MG63 (cell line): ENCODE data around the gene ZFAND5. TPM values are rescaled to one million over a fixed set of nuclear protein-coding genes. Genes with fewer than 3 reads are reported as not detected.

ENCODE experiments used
- DNase-seq: peaks from one replicate; pipeline ENCODE4 v3.0.0-alpha.2; 2020
- H3K27me3 ChIP-seq: fragments of 250-450 bp; sonication (Bioruptor Pico); 2 replicates; pipeline ENCODE4 v1.5.1; 2020; ENCODE audit warnings: mild to moderate bottlenecking, moderate library complexity
- H3K36me3 ChIP-seq: fragments of 250-450 bp; sonication (Bioruptor Pico); 2 replicates; pipeline ENCODE4 v1.5.1; 2020; ENCODE audit warnings: mild to moderate bottlenecking, moderate library complexity
- H3K4me3 ChIP-seq: fragments of 250-450 bp; sonication (Bioruptor Pico); 2 replicates; pipeline ENCODE4 v1.5.1; 2020; ENCODE audit warnings: mild to moderate bottlenecking, moderate library complexity
- H3K9me3 ChIP-seq: fragments of 250-450 bp; sonication (Bioruptor Pico); 2 replicates; pipeline ENCODE4 v1.5.1; 2020; ENCODE audit warnings: mild to moderate bottlenecking, moderate library complexity
- total RNA-seq: library from RNA; depleted of rRNA; stranded (reverse); fragments of >200 nt; shearing (Covaris generic); gene quantifications from 2 replicates; pipeline ENCODE4 v1.2.3, GENCODE V29; 2014; ENCODE audit warnings: low replicate concordance

ZFAND5 gene
- total RNA-seq, 1 experiment from 2014 or later, result 79.3 TPM

DNA sequence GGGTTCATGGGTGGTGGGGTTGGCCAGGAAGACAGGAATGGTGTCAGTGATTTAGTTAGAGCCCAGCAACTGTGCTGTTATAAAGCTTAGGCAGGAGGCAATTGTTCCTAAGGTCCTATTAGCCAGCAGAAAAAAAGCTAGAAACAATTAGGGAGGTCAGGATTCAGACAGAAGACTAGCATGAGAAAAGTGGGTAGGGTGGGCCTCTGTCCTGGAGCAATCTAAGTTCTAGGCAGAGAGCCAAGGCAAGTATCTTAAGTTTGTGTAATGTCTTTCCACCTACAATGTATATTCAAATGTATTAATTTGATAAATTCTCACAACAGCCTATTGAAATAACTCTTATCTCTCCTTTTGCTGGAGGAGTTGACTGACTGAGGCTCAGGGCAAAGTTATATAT lies 6.1 kb upstream of the ZFAND5 start:
- no peak for DNase-seq
- no peaks in the 10 kb centered on the region for H3K9me3 ChIP-seq
- H3K27me3 ChIP-seq, result no peaks in the 10 kb centered on the region
- no peak overlapping the region for H3K4me3 ChIP-seq
- H3K36me3 ChIP-seq, result no peaks in the 10 kb centered on the region

- Histone ChIP-seq H3K36me3 (peaks cover 28% of the 10 kb centered on the region), H3K9me3 (no peaks in the 10 kb centered on the region), H3K4me3 (peak overlapping the region; percentile 65), H3K27me3 (no peaks in the 10 kb centered on the region)
- DNase-seq, result peak; percentile 75
Measured at GRCh38 chr9:72365525-72366256, 683 bp upstream of the ZFAND5 start.

GRCh38 chr9:72363908-72364678 lies 915 bp downstream of the ZFAND5 start:
- peak; percentile 55 for DNase-seq
- H3K4me3 ChIP-seq, result peak overlapping the region; percentile 65
- peaks cover 44% of the 10 kb centered on the region for H3K36me3 ChIP-seq
- H3K9me3 ChIP-seq, result no peaks in the 10 kb centered on the region
- H3K27me3 ChIP-seq, result no peaks in the 10 kb centered on the region

DNA sequence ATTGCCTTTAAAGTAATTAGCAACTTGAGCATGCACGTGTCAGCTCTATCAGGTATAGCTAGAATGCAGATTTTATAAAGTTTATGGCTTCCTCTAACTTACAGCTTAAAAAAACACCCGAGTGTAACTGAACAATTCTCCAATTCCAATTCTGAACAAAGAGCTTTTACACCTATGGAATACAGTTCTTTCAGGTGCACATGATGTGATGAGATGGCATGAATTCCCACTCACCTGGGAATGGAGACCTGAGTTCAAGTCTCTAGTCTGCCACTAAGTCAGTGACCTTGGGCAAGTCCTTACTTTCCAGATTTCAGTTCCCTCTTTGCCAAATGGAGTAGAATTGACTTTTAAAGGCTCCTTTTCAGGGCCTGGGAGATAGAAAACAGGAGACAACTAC lies 1.8 kb downstream of the ZFAND5 start:
- Histone ChIP-seq H3K9me3 (no peaks in the 10 kb centered on the region), H3K27me3 (no peaks in the 10 kb centered on the region), H3K4me3 (peak overlapping the region; percentile 65), H3K36me3 (peaks cover 52% of the 10 kb centered on the region)
- no peak for DNase-seq

- no peaks in the 10 kb centered on the region for H3K27me3 ChIP-seq
- H3K36me3 ChIP-seq, result peaks cover 57% of the 10 kb centered on the region
- no peaks in the 10 kb centered on the region for H3K9me3 ChIP-seq
- peak overlapping the region; percentile 65 for H3K4me3 ChIP-seq
- peak; percentile 22 for DNase-seq
Measured at GRCh38 chr9:72362680-72363139, 2.3 kb downstream of the ZFAND5 start.

GRCh38 chr9:72362118-72362531 lies 2.9 kb downstream of the ZFAND5 start:
- no peak for DNase-seq
- Histone ChIP-seq H3K4me3 (peak overlapping the region; percentile 65), H3K9me3 (no peaks in the 10 kb centered on the region), H3K27me3 (no peaks in the 10 kb centered on the region), H3K36me3 (peaks cover 63% of the 10 kb centered on the region)

DNA sequence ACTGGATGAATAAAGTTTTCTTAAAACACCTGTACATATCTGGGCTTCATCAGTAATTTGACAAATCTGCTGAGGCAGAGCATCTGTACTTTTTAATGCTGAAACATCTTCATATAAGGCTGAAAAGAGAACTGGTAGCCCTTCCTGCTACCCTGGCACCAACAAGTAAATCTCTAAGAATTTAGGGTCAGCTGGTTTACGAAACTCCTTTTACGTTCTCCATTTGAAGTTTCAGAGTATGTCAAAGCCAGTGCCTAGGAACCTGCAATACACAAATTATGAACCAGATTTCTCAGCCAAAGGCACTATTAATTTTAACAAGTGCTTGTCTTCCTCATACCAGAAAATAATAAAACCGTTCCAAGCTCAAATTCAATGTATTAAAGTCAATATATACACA lies 3.8 kb downstream of the ZFAND5 start:
- H3K9me3 ChIP-seq, result no peaks in the 10 kb centered on the region
- no peaks in the 10 kb centered on the region for H3K27me3 ChIP-seq
- H3K4me3 ChIP-seq, result peak overlapping the region; percentile 65
- H3K36me3 ChIP-seq, result peaks cover 71% of the 10 kb centered on the region
- DNase-seq, result no peak

GRCh38 chr9:72360324-72360723 lies 4.7 kb downstream of the ZFAND5 start:
- Histone ChIP-seq H3K27me3 (no peaks in the 10 kb centered on the region), H3K4me3 (no peak overlapping the region), H3K9me3 (no peaks in the 10 kb centered on the region), H3K36me3 (peaks cover 80% of the 10 kb centered on the region)
- DNase-seq, result no peak

DNA sequence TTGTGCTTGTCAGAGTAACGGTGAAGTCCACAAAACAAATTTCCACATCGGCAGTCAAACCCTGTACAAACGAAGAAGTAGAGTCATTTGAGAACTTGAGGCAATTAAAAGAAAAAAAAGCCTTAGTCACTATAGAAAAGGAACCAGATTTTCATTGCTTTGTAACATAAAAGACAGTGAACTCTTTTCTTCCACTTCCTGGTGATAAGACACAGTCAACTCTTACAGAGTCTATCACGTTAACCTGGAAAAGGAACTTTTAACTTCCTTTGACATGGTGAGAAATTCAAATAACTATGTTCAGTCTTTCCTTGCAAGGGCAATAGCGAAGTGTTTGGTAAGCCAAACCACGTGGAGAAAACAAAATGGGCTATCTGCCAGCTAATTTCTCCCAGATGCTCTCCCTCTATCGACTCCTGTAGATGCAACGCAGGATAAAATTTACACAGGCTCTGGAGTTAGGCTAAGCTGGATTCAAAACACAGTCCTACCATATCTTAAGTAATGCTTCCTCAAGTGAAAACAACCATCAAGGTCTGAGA lies 8.9 kb downstream of the ZFAND5 start:
- Histone ChIP-seq H3K4me3 (no peak overlapping the region), H3K9me3 (no peaks in the 10 kb centered on the region), H3K36me3 (peaks cover 76% of the 10 kb centered on the region), H3K27me3 (no peaks in the 10 kb centered on the region)
- no peak for DNase-seq

DNA sequence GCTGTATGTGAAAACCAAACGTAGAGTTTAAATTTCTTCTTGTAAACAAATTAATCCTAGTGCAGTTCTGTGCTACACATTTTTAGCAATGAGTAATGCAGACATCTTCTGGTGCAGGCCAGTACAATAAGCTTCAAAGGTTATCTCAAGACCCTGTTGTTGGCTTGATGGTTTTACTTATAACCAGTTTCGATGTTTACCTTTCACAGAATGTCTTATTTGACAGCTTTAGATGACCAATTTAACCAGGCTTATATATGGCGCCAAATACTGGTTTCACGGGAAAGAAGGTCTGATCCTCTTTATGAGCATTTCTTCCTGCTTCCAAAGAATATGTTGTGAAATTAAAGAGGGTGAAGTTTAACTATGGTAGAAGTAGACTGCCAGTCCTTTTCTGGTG lies 9.9 kb downstream of the ZFAND5 start:
- Histone ChIP-seq H3K9me3 (no peaks in the 10 kb centered on the region), H3K36me3 (peaks cover 66% of the 10 kb centered on the region), H3K4me3 (no peak overlapping the region), H3K27me3 (no peaks in the 10 kb centered on the region)
- DNase-seq, result no peak

GRCh38 chr9:72354704-72355103 lies 10.3 kb downstream of the ZFAND5 start:
- Histone ChIP-seq H3K27me3 (no peaks in the 10 kb centered on the region), H3K9me3 (no peaks in the 10 kb centered on the region), H3K4me3 (no peak overlapping the region), H3K36me3 (peaks cover 62% of the 10 kb centered on the region)
- DNase-seq, result no peak

DNA sequence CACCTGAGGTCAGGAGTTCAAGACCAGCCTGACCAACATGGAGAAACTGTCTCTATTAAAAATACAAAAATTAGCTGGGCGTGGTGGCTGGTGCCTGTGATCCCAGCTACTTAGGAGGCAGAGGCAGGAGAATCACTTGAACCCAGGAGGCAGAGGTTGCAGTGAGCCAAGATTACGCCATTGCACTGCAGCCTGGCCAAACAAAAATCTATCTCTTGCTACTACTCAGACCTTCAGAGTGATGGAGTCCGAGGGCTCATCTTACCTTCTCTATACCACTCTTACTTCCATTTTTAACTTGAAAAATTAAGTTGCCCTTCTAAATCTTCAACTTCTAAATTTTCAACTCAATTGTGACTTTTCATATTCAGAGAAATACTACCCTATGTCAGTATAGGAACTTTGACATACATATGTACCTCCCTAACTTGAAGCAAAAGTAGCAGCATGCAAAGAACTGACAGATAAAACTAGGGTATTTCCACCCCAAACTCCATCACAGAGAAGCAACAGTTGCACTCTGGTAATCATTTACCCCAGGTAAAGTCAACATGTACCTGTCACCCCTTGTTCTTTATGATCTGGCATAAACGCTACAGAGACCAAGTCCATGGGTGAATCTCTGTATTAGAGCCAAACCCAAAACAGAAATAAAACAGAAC lies 11.4 kb downstream of the ZFAND5 start:
- no peaks in the 10 kb centered on the region for H3K9me3 ChIP-seq
- H3K27me3 ChIP-seq, result no peaks in the 10 kb centered on the region
- peaks cover 51% of the 10 kb centered on the region for H3K36me3 ChIP-seq
- no peak for DNase-seq
- no peak overlapping the region for H3K4me3 ChIP-seq

- Histone ChIP-seq H3K27me3 (no peaks in the 10 kb centered on the region), H3K4me3 (no peak overlapping the region), H3K9me3 (no peaks in the 10 kb centered on the region), H3K36me3 (peaks cover 44% of the 10 kb centered on the region)
- no peak for DNase-seq
Measured at GRCh38 chr9:72352911-72353388, 12.1 kb downstream of the ZFAND5 start.

DNA sequence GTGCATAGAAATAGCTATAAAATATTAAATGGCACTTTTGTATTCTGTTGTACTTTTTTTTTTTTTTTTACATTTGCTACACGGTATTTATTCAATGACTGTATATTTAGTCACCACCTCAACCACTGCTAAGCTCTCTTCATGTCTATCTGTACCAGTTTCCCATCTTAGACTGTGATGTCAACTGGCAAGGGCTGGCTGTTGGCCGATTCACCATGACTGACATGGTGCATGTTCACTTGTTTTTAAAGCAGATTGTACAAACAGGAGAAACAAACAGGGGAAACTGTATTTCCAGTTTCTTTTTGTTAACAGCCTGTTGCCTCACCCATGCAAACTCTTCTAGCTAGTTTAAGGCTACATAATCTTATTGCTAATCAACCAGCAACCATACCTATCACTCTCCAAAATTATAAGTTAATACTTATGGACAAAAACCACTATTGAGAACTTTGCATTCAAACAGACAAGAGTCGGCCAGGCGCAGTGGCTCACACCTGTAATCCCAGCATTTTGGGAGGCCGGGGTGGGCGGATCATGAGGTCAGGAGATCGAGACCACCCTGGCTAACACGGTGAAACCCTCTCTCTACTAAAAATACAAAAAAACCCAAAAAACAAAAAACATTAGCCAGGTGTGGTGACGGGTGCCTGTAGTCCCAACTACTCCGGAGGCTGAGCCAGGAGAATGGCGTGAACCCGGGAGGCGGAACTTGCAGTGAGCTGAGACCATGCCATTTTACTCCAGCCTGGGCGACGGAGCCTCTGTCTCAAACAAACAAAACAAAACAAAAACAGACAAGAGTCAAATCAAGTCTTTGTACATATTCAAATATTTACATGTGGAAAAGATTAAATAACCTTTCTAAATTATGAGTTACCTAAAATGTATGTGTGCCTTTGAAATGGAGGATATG lies 13.2 kb downstream of the ZFAND5 start:
- no peak overlapping the region for H3K4me3 ChIP-seq
- peak; percentile 80 for DNase-seq
- no peaks in the 10 kb centered on the region for H3K9me3 ChIP-seq
- H3K27me3 ChIP-seq, result no peaks in the 10 kb centered on the region
- H3K36me3 ChIP-seq, result peaks cover 33% of the 10 kb centered on the region

DNA sequence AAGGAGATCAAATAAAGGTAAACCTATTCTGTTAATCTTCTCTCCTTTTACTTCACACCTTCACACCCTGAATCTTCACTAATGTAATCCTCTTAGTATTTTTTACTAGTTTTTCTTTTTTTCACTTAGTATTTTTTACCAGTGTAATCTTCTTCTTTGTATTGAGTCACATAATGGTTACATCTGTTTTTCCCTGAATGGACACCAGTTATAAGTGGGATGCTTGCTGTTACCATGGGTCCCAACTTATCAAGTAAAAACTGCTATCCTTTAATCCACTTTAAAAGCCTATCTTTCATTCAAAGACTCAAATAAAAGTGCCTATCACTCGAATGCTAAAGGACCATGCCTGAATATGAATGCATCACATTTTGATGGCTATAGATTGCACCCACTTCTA lies 15.1 kb downstream of the ZFAND5 start:
- no peaks in the 10 kb centered on the region for H3K9me3 ChIP-seq
- H3K27me3 ChIP-seq, result no peaks in the 10 kb centered on the region
- H3K4me3 ChIP-seq, result no peak overlapping the region
- no peak for DNase-seq
- peaks cover 16% of the 10 kb centered on the region for H3K36me3 ChIP-seq

DNA sequence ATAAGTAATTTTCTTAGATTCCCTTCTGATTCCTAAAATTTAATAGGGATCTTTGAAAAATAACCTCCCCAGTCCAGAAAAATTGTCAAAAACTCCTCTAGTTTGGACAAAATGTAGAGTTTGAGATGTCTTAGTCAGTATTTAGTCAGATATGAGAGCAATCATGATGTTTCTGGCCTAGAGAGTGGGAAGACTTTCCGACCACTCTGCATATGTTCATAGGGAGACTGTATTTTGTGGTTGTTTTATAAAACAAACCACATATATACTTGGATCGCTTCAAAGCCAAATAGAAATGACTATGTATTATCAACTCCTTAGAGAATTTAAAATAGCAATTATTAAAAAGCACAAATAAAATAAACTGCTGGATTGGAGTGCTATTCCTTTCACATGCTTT lies 15.8 kb downstream of the ZFAND5 start:
- peaks cover 9% of the 10 kb centered on the region for H3K36me3 ChIP-seq
- H3K27me3 ChIP-seq, result no peaks in the 10 kb centered on the region
- DNase-seq, result no peak
- no peaks in the 10 kb centered on the region for H3K9me3 ChIP-seq
- H3K4me3 ChIP-seq, result no peak overlapping the region
